Suprapubic skin (tissue), 4 donors: ENCODE data around the gene LRRC61. TPM values are rescaled to one million over a fixed set of nuclear protein-coding genes. Genes with fewer than 3 reads are reported as not detected.

Experiments used
- DNase-seq, 2 donors: peaks; one replicate each; pipeline ENCODE4 v3.0.0-alpha.2; 2019; ENCODE audit warnings: low spot score in 2 of 2
- H3K27ac ChIP-seq: fragments of 200-600 bp; sonication (generic); one replicate; pipeline ENCODE4 v1.5.1; 2019
- H3K27me3 ChIP-seq: fragments of 200-600 bp; sonication (generic); one replicate; pipeline ENCODE4 v1.5.1; 2019
- H3K36me3 ChIP-seq: fragments of 200-600 bp; sonication (generic); one replicate; pipeline ENCODE4 v1.5.1; 2019
- H3K4me1 ChIP-seq: fragments of 200-600 bp; sonication (generic); one replicate; pipeline ENCODE4 v1.5.1; 2019
- H3K4me3 ChIP-seq: fragments of 200-600 bp; sonication (generic); one replicate; pipeline ENCODE4 v1.5.1; 2019; ENCODE audit warnings: mild to moderate bottlenecking
- H3K9me3 ChIP-seq: fragments of 200-600 bp; sonication (generic); one replicate; pipeline ENCODE4 v1.5.1; 2019
- EP300 ChIP-seq: sonication (generic); formaldehyde crosslinking; IDR thresholded peaks from one replicate; pipeline ENCODE4 v1.6.1; 2017; ENCODE audit warnings: antibody characterized with exemption
- POLR2A ChIP-seq, 2 donors: fragments of 450-650 bp; IDR thresholded peaks; one replicate each; pipeline ENCODE4 v1.6.1; 2017; ENCODE audit warnings: antibody characterized with exemption in 2 of 2, mild to moderate bottlenecking in 2 of 2, moderate library complexity in 2 of 2
- POLR2AphosphoS5 ChIP-seq, 3 donors: sonication (generic); formaldehyde crosslinking; IDR thresholded peaks; one replicate each; pipeline ENCODE4 v1.6.1; 2017; ENCODE audit warnings: antibody characterized with exemption in 3 of 3
- WGBS: methylation state at CpG from one replicate; pipeline ENCODE4 v1.1.5; 2018; 5-methylcytosine and 5-hydroxymethylcytosine counted together
- total RNA-seq, 4 donors: library from RNA; depleted of rRNA; stranded (reverse); fragments of >200 nt; gene quantifications; one replicate each; pipeline ENCODE4 v1.1.0, GENCODE V29; 2016
- TF ChIP-seq, protein P1 (sequence below), 2 donors: fragments of 200-600 bp in 1 of 2; fragments of 450-650 bp in 1 of 2; sonication (generic) in 1 of 2; IDR thresholded peaks; one replicate each; pipeline ENCODE4 v1.5.1; 2016 to 2019; ENCODE audit warnings: antibody characterized with exemption in 2 of 2, mild to moderate bottlenecking in 1 of 2, moderate library complexity in 1 of 2

The LRRC61 gene
- total RNA-seq, 4 donors from 2014 or later, result 7.9 to 29.0 (median 22.5) TPM

DNA sequence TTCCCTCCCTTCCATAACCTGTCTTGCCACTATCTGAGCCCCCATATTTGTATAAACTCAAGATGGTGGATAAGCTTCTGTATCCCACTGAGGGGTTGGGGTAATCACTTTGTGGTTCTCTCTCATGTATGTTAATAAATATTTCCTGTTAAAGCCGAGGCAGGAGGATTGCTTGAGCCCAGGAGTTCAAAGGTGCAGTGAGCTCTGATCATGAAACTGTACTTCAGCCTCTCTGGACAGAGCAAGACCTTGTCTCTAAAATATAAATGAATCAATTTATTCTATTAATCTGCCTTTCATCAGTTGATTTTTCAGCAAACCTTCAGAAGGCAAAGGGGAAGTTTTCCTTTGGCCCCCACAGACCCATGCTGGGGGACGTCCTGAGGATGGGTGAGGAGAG, 20.1 kb downstream of the LRRC61 start:
- Histone ChIP-seq H3K9me3 (no peaks in the 10 kb centered on the region), H3K36me3 (no peaks in the 10 kb centered on the region), H3K4me3 (no peak overlapping the region), H3K27ac (no peak overlapping the region), H3K4me1 (peaks cover 20% of the 10 kb centered on the region), H3K27me3 (peaks cover 27% of the 10 kb centered on the region)
- DNase-seq, result no peak
- WGBS, result 75% methylated on average over 2 of the region's 2 CpGs
- TF ChIP-seq, protein P1, sequence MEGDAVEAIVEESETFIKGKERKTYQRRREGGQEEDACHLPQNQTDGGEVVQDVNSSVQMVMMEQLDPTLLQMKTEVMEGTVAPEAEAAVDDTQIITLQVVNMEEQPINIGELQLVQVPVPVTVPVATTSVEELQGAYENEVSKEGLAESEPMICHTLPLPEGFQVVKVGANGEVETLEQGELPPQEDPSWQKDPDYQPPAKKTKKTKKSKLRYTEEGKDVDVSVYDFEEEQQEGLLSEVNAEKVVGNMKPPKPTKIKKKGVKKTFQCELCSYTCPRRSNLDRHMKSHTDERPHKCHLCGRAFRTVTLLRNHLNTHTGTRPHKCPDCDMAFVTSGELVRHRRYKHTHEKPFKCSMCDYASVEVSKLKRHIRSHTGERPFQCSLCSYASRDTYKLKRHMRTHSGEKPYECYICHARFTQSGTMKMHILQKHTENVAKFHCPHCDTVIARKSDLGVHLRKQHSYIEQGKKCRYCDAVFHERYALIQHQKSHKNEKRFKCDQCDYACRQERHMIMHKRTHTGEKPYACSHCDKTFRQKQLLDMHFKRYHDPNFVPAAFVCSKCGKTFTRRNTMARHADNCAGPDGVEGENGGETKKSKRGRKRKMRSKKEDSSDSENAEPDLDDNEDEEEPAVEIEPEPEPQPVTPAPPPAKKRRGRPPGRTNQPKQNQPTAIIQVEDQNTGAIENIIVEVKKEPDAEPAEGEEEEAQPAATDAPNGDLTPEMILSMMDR (IDR thresholded peaks at IDR 0.05), result no peak
- TF ChIP-seq POLR2A (IDR thresholded peaks at IDR 0.05), result no peak
- no peak for TF ChIP-seq POLR2AphosphoS5 (IDR thresholded peaks at IDR 0.05)
- no peak for TF ChIP-seq EP300

DNA sequence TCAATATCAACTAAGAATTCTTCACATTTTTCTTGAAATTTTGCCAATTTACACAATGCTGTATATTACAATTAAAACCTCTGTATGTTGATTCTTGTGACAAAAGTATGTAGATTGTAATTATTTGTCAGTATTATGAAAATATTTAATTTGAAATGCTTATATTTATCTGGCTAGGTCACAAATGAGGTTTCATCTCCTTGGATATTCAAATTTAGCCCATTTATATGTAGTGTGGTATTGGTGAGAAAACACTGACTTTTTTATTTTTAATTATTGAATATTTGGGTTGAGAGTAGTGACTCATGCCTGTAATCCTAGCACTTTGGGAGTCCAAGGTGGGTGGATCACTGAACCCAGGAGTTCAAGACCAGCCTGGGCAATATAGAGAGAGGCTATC, 21.1 kb downstream of the LRRC61 start:
- Histone ChIP-seq H3K9me3 (no peaks in the 10 kb centered on the region), H3K4me1 (peaks cover 20% of the 10 kb centered on the region), H3K27me3 (peaks cover 27% of the 10 kb centered on the region), H3K27ac (no peak overlapping the region), H3K4me3 (no peak overlapping the region), H3K36me3 (no peaks in the 10 kb centered on the region)
- TF ChIP-seq POLR2A (IDR thresholded peaks at IDR 0.05) (no peak), POLR2AphosphoS5 (IDR thresholded peaks at IDR 0.05) (no peak), EP300 (no peak)
- TF ChIP-seq, protein P1 (IDR thresholded peaks at IDR 0.05), result no peak
- DNase-seq, result no peak

DNA sequence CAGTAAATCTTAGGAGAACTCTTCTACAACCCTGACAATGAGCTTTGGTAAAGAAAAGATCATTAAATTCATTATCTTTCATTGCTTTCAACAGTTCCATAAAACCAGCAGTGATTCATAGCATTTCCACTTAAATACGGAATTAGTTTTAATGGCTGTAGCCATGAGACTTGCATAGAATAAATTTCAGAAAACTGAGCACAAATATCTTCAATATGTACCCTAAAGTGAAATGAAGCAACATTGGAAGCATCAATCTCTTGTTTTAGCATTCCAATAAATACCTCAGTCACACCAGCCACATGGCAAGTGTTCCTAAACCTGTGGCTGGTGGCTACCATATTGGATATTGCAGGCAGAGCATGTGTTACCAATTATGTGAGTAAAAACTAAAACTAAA, 21.9 kb downstream of the LRRC61 start:
- DNase-seq, result no peak
- Histone ChIP-seq H3K9me3 (no peaks in the 10 kb centered on the region), H3K4me3 (no peak overlapping the region), H3K27me3 (peaks cover 25% of the 10 kb centered on the region), H3K27ac (no peak overlapping the region), H3K4me1 (peaks cover 14% of the 10 kb centered on the region), H3K36me3 (no peaks in the 10 kb centered on the region)
- TF ChIP-seq, protein P1 (IDR thresholded peaks at IDR 0.05), result no peak
- TF ChIP-seq POLR2A (IDR thresholded peaks at IDR 0.05) (no peak), POLR2AphosphoS5 (IDR thresholded peaks at IDR 0.05) (no peak), EP300 (no peak)
- WGBS, result 68% methylated on average over 1 of the region's 1 CpG

DNA sequence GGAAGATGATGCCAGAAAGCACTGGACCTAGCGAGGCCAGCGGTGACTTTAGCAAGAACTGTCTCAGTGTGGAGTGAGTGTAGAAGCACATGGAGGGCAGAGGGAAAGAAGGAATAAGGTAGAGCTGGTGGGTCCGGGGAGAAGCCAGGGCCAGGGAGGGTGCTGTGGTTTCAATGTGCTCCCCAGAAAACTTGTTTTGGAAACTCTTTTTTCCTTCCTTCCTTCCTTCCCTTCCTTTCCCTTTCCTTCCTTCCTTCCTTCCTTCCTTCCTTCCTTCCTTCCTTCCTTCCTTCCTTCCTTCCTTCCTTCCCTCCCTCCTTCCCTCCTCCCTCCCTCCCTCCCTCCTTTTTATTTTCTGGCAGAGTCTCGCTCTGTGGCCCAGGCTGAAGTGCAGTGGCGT, 23.8 kb downstream of the LRRC61 start:
- 86% methylated on average over 5 of the region's 5 CpGs for WGBS
- Histone ChIP-seq H3K9me3 (no peaks in the 10 kb centered on the region), H3K4me3 (no peak overlapping the region), H3K27me3 (peaks cover 6% of the 10 kb centered on the region), H3K36me3 (no peaks in the 10 kb centered on the region), H3K4me1 (peaks cover 5% of the 10 kb centered on the region), H3K27ac (no peak overlapping the region)
- no peak for DNase-seq
- TF ChIP-seq POLR2AphosphoS5 (IDR thresholded peaks at IDR 0.05) (no peak), EP300 (no peak), POLR2A (IDR thresholded peaks at IDR 0.05) (no peak)
- TF ChIP-seq, protein P1 (IDR thresholded peaks at IDR 0.05), result no peak

DNA sequence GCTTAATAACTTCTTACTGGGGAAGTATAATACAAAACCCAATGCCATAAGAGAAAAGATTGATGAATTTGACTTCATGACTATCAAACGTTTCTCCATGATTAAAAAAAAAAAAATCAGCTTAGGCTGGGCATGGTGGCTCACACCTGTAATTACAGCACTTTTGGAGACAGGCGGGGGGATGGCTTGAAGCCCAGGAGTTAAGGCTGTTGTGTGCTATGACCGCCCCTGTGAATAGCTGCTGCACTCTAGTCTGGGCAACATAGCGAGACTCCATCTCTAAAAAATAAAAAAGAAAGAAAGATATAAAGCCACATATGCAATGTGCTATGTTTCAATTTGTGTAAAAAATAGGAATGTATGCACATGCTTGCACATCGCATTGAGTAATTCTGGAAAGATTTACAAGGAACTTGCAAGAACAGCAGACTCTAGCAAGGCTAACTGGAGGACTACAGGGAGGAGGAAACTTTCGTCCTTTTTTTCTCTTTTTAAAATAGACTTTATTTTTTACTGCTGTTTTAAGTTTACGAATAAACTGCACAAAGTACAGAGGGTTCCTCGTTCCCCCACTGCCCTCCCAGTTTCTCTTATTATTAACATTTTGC, 28.5 kb downstream of the LRRC61 start:
- Histone ChIP-seq H3K4me1 (peaks cover 5% of the 10 kb centered on the region), H3K4me3 (no peak overlapping the region), H3K9me3 (no peaks in the 10 kb centered on the region), H3K36me3 (no peaks in the 10 kb centered on the region), H3K27ac (no peak overlapping the region), H3K27me3 (no peaks in the 10 kb centered on the region)
- no peak for TF ChIP-seq POLR2AphosphoS5 (IDR thresholded peaks at IDR 0.05)
- no peak for TF ChIP-seq EP300
- TF ChIP-seq, protein P1 (IDR thresholded peaks at IDR 0.05), result no peak
- TF ChIP-seq POLR2A (IDR thresholded peaks at IDR 0.05), result no peak
- WGBS, result 52% methylated on average over 8 of the region's 8 CpGs
- no peak for DNase-seq
